Fibroblast of the aortic adventitia (primary cell): ENCODE data around the gene KDM4C. TPM values are rescaled to one million over a fixed set of nuclear protein-coding genes. Genes with fewer than 3 reads are reported as not detected.

Experiments used
- DNase-seq: peaks from one replicate; pipeline ENCODE4 v3.0.0-alpha.2; 2010; ENCODE audit warnings: low read depth
- H3K4me3 ChIP-seq: 2 replicates; pipeline ENCODE4 v1.5.1; 2011; ENCODE audit warnings: low read depth, mild to moderate bottlenecking, control low read depth, low read length, moderate library complexity
- CTCF ChIP-seq: IDR thresholded peaks from 2 replicates; pipeline ENCODE4 v1.5.1; 2011; ENCODE audit warnings: mild to moderate bottlenecking, low read length, control low read depth, inconsistent platforms; ENCODE audit not compliant: insufficient read depth
- total RNA-seq: library from RNA; depleted of rRNA; stranded (reverse); fragments of >200 nt; gene quantifications from 2 replicates; pipeline ENCODE4 v1.2.3, GENCODE V29; 2012; ENCODE audit warnings: low replicate concordance

KDM4C gene
- total RNA-seq, 1 donor = 25.1 TPM

DNA sequence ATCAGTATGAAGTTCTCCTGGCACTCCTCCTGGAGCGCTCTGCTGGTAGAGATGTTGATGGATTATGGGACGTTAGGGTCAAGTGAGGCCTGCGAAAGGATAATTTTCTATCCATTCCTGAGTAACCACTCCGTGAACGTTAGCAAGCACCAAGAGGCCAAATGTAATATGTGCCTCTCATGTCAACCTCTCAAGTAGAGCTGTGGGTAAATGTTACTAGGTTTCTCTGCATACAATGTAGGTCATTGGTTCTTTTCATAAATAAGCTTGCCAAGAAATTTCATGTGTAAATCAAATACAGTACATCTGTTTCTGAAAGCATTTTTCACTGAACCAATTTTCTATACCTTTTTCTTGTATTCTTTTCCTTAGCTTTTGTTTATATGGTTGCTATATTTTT is 126.3 kb downstream of the KDM4C start:
- DNase-seq = no peak
- no peak overlapping the region for H3K4me3 ChIP-seq
- no peak for TF ChIP-seq CTCF

DNA sequence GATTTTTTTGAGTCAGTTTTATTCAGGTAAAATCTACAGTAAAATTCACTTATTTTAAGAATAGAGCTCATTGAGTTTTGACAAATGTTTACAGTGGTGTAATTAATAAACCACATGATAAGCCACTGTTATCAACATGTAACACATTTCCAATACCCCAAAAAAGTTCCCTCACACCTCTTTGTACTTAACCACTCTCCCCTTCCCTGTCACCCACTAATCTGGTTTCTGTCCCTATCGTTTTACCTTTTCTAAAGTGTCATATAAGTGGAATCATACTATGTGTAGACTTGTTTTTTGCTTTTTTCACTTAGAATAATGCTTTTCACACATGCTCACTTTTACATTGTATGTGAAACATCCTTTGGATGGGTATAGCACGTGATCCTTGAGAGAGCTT is 127.2 kb downstream of the KDM4C start:
- DNase-seq = no peak
- no peak overlapping the region for H3K4me3 ChIP-seq
- TF ChIP-seq CTCF = no peak

DNA sequence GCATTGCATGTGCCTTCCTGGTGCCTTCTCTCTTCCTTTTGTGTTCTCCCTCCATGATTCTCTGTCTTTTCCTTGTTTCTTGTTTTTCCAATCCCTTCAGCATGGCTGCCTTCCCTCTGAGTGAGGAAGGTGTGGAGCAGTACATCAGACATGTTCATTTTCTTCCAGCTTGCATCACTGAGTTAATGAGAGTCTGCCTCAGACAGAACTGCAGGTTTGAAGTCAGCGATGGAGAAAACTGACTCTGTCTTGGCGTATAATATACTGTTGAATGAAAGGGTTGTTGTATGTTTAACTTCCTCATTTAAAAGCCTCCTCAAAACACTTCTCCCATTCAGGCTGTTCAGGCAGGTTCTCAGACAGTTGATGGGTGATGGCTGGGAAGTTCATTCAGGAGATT is 129.3 kb downstream of the KDM4C start:
- H3K4me3 ChIP-seq = no peak overlapping the region
- TF ChIP-seq CTCF = no peak
- no peak for DNase-seq

DNA sequence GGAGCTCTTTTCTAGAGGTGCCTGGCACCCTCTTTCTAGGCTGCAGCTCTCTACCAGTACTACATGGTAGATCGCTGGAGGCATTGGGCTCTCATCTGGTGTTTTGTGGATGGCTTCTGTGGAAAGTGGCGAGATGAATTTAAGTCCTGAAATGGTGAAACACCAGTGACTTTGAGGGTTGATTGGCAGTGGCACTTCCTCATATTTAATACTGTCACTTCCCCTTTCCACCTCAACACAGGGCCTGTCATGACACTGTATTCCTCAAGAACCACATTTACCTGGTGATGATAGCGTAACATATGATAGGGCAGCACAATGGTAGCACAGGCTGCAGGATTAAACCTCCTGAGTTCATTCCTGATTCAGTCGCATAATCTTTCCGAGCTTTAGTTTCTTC is 132.1 kb downstream of the KDM4C start:
- no peak for TF ChIP-seq CTCF
- no peak overlapping the region for H3K4me3 ChIP-seq
- DNase-seq = no peak

GRCh38 chr9:6893350-6894131 is 135.8 kb downstream of the KDM4C start:
- no peak overlapping the region for H3K4me3 ChIP-seq
- no peak for DNase-seq
- no peak for TF ChIP-seq CTCF

- no peak overlapping the region for H3K4me3 ChIP-seq
- DNase-seq = no peak
- no peak for TF ChIP-seq CTCF
Measured at GRCh38 chr9:6894135-6894534, 136.4 kb downstream of the KDM4C start.

DNA sequence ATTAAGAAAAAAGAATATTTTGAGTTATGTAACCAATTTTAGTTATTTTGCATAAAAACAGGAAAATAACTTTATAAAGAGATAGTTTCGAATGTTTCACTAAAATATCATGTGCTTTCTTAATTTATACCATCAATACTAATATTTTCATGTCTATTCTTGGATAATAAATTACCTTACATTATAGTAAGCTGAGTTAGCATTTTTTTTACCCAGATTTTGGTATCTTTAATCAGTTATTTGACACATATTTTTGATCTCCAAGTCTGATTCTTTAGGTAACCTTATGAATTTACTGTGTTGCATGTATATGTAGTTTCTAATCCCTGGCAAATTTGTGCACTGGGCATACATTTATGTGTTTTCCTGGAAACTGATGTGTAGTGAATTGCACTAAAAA is 138.0 kb downstream of the KDM4C start:
- H3K4me3 ChIP-seq = no peak overlapping the region
- no peak for TF ChIP-seq CTCF
- DNase-seq = no peak
